MM.1S (cell line): ENCODE results near the gene MAP2K2.
A peak's percentile ranks its signal among the peaks of the same experiment; 100 is the strongest.

Experiments
- DNase-seq: peaks from one replicate; pipeline ENCODE4 v3.0.0-alpha.2; 2015
- H2AFZ ChIP-seq: fragments of 300-600 bp; sonication (generic); 2 replicates; pipeline ENCODE4 v1.6.0; 2016; ENCODE audit warnings: antibody characterized with exemption, low read length
- H3F3A ChIP-seq: fragments of 300-600 bp; sonication (generic); 2 replicates; pipeline ENCODE4 v1.6.1; 2016; ENCODE audit warnings: mild to moderate bottlenecking, antibody characterized with exemption, low read length, moderate library complexity, mixed read lengths; ENCODE audit not compliant: insufficient read depth
- H3K27ac ChIP-seq: fragments of 300-600 bp; sonication (generic); 2 replicates; pipeline ENCODE4 v1.5.1; 2016; ENCODE audit warnings: mild to moderate bottlenecking, low read length
- H3K27me3 ChIP-seq: fragments of 300-600 bp; sonication (generic); replicated peaks from 2 replicates; pipeline ENCODE4 v1.6.0; 2016; ENCODE audit warnings: low read length; ENCODE audit not compliant: insufficient read depth
- H3K36me3 ChIP-seq: fragments of 300-600 bp; sonication (generic); replicated peaks from 2 replicates; pipeline ENCODE4 v1.6.1; 2016; ENCODE audit warnings: mild to moderate bottlenecking, low read length, mixed read lengths; ENCODE audit not compliant: insufficient read depth
- H3K4me1 ChIP-seq: fragments of 300-600 bp; sonication (generic); 2 replicates; pipeline ENCODE4 v1.6.1; 2016; ENCODE audit warnings: low read length, mixed read lengths
- H3K4me2 ChIP-seq: fragments of 300-600 bp; sonication (generic); 2 replicates; pipeline ENCODE4 v1.6.0; 2016; ENCODE audit warnings: low read depth, low read length
- H3K4me3 ChIP-seq: fragments of 300-600 bp; sonication (generic); 2 replicates; pipeline ENCODE4 v1.5.1; 2016; ENCODE audit warnings: low read length, mixed read lengths
- H3K79me2 ChIP-seq: fragments of 300-600 bp; sonication (generic); 2 replicates; pipeline ENCODE4 v1.6.1; 2016; ENCODE audit warnings: mixed run types, low read length, mixed read lengths
- H3K9ac ChIP-seq: fragments of 300-600 bp; sonication (generic); 2 replicates; pipeline ENCODE4 v1.6.1; 2016; ENCODE audit warnings: low read length, mixed read lengths
- H3K9me2 ChIP-seq: fragments of 300-600 bp; sonication (generic); replicated peaks from 2 replicates; pipeline ENCODE4 v1.6.1; 2016; ENCODE audit warnings: mild to moderate bottlenecking, low read length, mixed read lengths; ENCODE audit not compliant: insufficient read depth
- H3K9me3 ChIP-seq: fragments of 300-600 bp; sonication (generic); replicated peaks from 2 replicates; pipeline ENCODE4 v1.6.1; 2016; ENCODE audit warnings: mild to moderate bottlenecking, low read length, mixed read lengths; ENCODE audit not compliant: insufficient read depth
- H4K20me1 ChIP-seq: fragments of 300-600 bp; sonication (generic); 2 replicates; pipeline ENCODE4 v1.6.1; 2016; ENCODE audit warnings: mild to moderate bottlenecking, low read length, moderate library complexity, mixed read lengths; ENCODE audit not compliant: insufficient read depth
- CTCF ChIP-seq: fragments of 300-600 bp; sonication (generic); IDR thresholded peaks from 2 replicates; pipeline ENCODE4 v1.5.1; 2016; ENCODE audit warnings: antibody characterized with exemption, low read length, mixed read lengths
- EZH2 ChIP-seq: fragments of 300-600 bp; sonication (generic); optimal IDR thresholded peaks from 2 replicates; pipeline ENCODE3; 2017; ENCODE audit warnings: low read depth, mild to moderate bottlenecking, antibody characterized with exemption, low read length, mixed read lengths
- EZH2phosphoT487 ChIP-seq: fragments of 300-600 bp; sonication (generic); IDR thresholded peaks from 2 replicates; pipeline ENCODE4 v1.6.1; 2018; ENCODE audit warnings: antibody characterized with exemption, low read length

MAP2K2 gene

GRCh38 chr19:4081441-4082129 lies 42.3 kb downstream of the MAP2K2 start:
- DNase-seq, result no peak
- H3K9me2 ChIP-seq, result no peaks in the 10 kb centered on the region
- no peaks in the 10 kb centered on the region for H4K20me1 ChIP-seq
- H3F3A ChIP-seq, result no peaks in the 10 kb centered on the region
- no peaks in the 10 kb centered on the region for H3K79me2 ChIP-seq
- H2AFZ ChIP-seq, result no peak overlapping the region
- H3K9ac ChIP-seq, result no peak overlapping the region
- peaks cover 18% of the 10 kb centered on the region for H3K4me1 ChIP-seq
- H3K4me3 ChIP-seq, result no peak overlapping the region
- no peak for TF ChIP-seq EZH2phosphoT487
- no peak for TF ChIP-seq EZH2
- no peak for TF ChIP-seq CTCF
- H3K27ac ChIP-seq, result no peak overlapping the region
- H3K27me3 ChIP-seq, result no peaks in the 10 kb centered on the region
- no peak overlapping the region for H3K4me2 ChIP-seq
- no peaks in the 10 kb centered on the region for H3K36me3 ChIP-seq
- H3K9me3 ChIP-seq, result no peaks in the 10 kb centered on the region

- H3K9me3 ChIP-seq, result no peaks in the 10 kb centered on the region
- no peak for TF ChIP-seq EZH2
- H3K79me2 ChIP-seq, result no peaks in the 10 kb centered on the region
- H2AFZ ChIP-seq, result no peak overlapping the region
- peaks cover 18% of the 10 kb centered on the region for H3K4me1 ChIP-seq
- no peaks in the 10 kb centered on the region for H3K36me3 ChIP-seq
- no peaks in the 10 kb centered on the region for H3K27me3 ChIP-seq
- no peaks in the 10 kb centered on the region for H4K20me1 ChIP-seq
- H3K9me2 ChIP-seq, result no peaks in the 10 kb centered on the region
- no peak for DNase-seq
- H3K4me2 ChIP-seq, result no peak overlapping the region
- H3F3A ChIP-seq, result no peaks in the 10 kb centered on the region
- H3K4me3 ChIP-seq, result no peak overlapping the region
- no peak overlapping the region for H3K27ac ChIP-seq
- H3K9ac ChIP-seq, result no peak overlapping the region
These were observed 43.4 kb downstream of the MAP2K2 start for GRCh38 chr19:4080473-4080872.

GRCh38 chr19:4077800-4078684 lies 45.9 kb downstream of the MAP2K2 start:
- peak overlapping the region; percentile 90 for H3K4me2 ChIP-seq
- no peaks in the 10 kb centered on the region for H3K36me3 ChIP-seq
- H3K79me2 ChIP-seq, result no peaks in the 10 kb centered on the region
- H3K27ac ChIP-seq, result peak overlapping the region; percentile 21; the same call in 1 of the 2 replicates
- H3K9me3 ChIP-seq, result no peaks in the 10 kb centered on the region
- no peaks in the 10 kb centered on the region for H4K20me1 ChIP-seq
- H3K27me3 ChIP-seq, result peaks cover under 1% of the 10 kb centered on the region
- no peaks in the 10 kb centered on the region for H3K9me2 ChIP-seq
- H3K4me3 ChIP-seq, result peak overlapping the region; percentile 58
- peak; percentile 81 for DNase-seq
- no peak for TF ChIP-seq EZH2phosphoT487
- no peak for TF ChIP-seq CTCF
- TF ChIP-seq EZH2, result no peak
- peak overlapping the region; percentile 45; the same call in 1 of the 2 replicates for H3K9ac ChIP-seq
- H3F3A ChIP-seq, result no peaks in the 10 kb centered on the region
- peaks cover 15% of the 10 kb centered on the region for H3K4me1 ChIP-seq
- H2AFZ ChIP-seq, result peak overlapping the region; percentile 83
